ENCODE data around the gene NFE2L2.

NFE2L2 gene

DNA sequence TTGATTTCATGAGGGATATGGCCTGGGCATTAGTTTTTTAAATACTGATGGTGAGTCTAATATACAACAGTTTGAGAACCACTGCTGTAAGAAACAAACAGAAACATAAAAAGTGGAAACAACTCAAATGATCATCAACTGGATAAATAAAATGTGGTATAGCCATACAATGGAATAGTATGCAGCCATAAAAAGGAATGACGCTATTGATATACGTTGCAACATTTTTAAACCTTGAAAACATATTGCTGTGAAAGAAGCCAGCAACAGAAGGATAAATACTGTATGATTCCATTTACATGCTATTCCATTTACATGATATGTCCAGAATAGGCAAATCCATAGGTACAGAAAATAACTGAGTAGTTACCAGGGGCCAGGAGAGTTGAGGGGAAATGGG is 6.5 kb downstream of the NFE2L2 start:
- H3K18ac ChIP-seq (ENCODE audit: low read length), result no peak overlapping the region
- H2BK120ac ChIP-seq (ENCODE audit: low read depth, low read length), result no peak overlapping the region
- H2BK15ac ChIP-seq (replicated peaks; ENCODE audit: low read depth), result no peak overlapping the region
- WGBS (ENCODE audit: extremely low coverage, insufficient coverage, low lambda C conversion rate), result no CpG with 5 or more reads among the region's 2 CpGs
- no peak overlapping the region for H3K9ac ChIP-seq (ENCODE audit: low read length)
- H2BK5ac ChIP-seq (ENCODE audit: low read length), result no peak overlapping the region
- no peak overlapping the region for H3K4me2 ChIP-seq (ENCODE audit: low read length)
- no peak overlapping the region for H3K23ac ChIP-seq (ENCODE audit: low read length)
- H4K8ac ChIP-seq (ENCODE audit: low read depth, low read length), result no peak overlapping the region
- H3K4me3 ChIP-seq (ENCODE audit: low read length), result no peak overlapping the region
- H3K36me3 ChIP-seq (ENCODE audit: control insufficient read depth, insufficient read depth, low read length), result no peaks in the 10 kb centered on the region
- no peak overlapping the region for H3K27ac ChIP-seq (ENCODE audit: low read depth, low read length)
- no peak overlapping the region for H3K4ac ChIP-seq (ENCODE audit: low read depth, low read length)
- peaks cover 6% of the 10 kb centered on the region for H3K4me1 ChIP-seq (ENCODE audit: control insufficient read depth, low read depth, low read length)
- peaks cover 80% of the 10 kb centered on the region for H3K79me2 ChIP-seq (ENCODE audit: control insufficient read depth, insufficient read depth, low read length)
- H2AK5ac ChIP-seq (ENCODE audit: low read length), result no peak overlapping the region
- H4K5ac ChIP-seq (ENCODE audit: low read length), result no peak overlapping the region
- H3K56ac ChIP-seq (ENCODE audit: low read length), result no peak overlapping the region
- no peak for DNase-seq
- peaks cover 12% of the 10 kb centered on the region for H3K79me1 ChIP-seq (ENCODE audit: low read length)
- no peaks in the 10 kb centered on the region for H3K27me3 ChIP-seq (ENCODE audit: insufficient read depth, low read length, poor library complexity)

DNA sequence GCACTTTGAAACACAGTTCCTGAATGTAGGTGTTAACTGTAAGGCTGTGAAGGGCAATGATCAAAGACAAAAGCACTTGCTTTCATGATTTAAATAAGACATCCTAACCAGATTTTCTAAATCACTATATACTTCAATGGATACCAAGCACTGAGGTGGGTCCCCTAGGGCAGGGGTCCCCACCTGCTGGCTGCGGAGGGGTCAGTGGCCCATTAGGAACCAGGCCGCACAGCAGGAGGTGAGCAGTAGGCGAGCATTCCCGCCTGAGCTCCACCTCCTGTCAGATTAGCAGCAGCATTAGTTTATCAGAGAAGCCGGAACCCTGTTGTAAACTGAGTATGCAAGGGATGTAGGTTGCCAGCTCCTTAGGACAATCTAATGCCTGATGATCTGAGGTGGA is 7.1 kb downstream of the NFE2L2 start:
- no CpG with 5 or more reads among the region's 5 CpGs for WGBS (ENCODE audit: extremely low coverage, insufficient coverage, low lambda C conversion rate)

DNA sequence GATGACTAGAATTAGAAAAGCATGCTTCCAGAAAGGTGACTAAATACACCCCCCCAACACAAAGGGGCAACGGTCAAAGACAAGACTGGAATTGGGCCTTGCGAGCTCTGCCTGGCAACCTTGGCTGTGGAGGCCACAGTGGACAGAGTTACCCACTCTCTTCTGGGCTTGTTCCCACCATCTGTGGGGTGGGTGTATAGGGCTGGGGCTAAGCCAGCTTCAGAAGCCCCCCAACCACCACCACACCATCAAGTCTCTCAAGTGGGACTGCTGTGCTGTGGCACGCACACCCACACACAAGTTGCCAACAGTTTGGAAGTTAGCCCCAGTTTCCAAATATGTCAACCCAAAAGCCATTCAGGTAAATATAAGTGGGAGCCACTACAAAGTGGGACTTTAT is 7.8 kb downstream of the NFE2L2 start:
- H3K56ac ChIP-seq (ENCODE audit: low read length), result no peak overlapping the region
- no peak overlapping the region for H2AK5ac ChIP-seq (ENCODE audit: low read length)
- H3K27ac ChIP-seq (ENCODE audit: low read depth, low read length), result no peak overlapping the region
- H2BK15ac ChIP-seq (replicated peaks; ENCODE audit: low read depth), result no peak overlapping the region
- H4K8ac ChIP-seq (ENCODE audit: low read depth, low read length), result no peak overlapping the region
- WGBS (ENCODE audit: extremely low coverage, insufficient coverage, low lambda C conversion rate), result no CpG with 5 or more reads among the region's 3 CpGs
- DNase-seq, result no peak
- no peak overlapping the region for H3K4ac ChIP-seq (ENCODE audit: low read depth, low read length)
- peaks cover 21% of the 10 kb centered on the region for H3K79me1 ChIP-seq (ENCODE audit: low read length)
- no peak overlapping the region for H2BK120ac ChIP-seq (ENCODE audit: low read depth, low read length)
- H3K9ac ChIP-seq (ENCODE audit: low read length), result no peak overlapping the region
- no peak overlapping the region for H4K5ac ChIP-seq (ENCODE audit: low read length)
- no peak overlapping the region for H2BK5ac ChIP-seq (ENCODE audit: low read length)
- H3K4me3 ChIP-seq (ENCODE audit: low read length), result no peak overlapping the region
- H3K36me3 ChIP-seq (ENCODE audit: control insufficient read depth, insufficient read depth, low read length), result no peaks in the 10 kb centered on the region
- no peak overlapping the region for H3K23ac ChIP-seq (ENCODE audit: low read length)
- H3K4me2 ChIP-seq (ENCODE audit: low read length), result no peak overlapping the region
- peaks cover 85% of the 10 kb centered on the region for H3K79me2 ChIP-seq (ENCODE audit: control insufficient read depth, insufficient read depth, low read length)
- H3K27me3 ChIP-seq (ENCODE audit: insufficient read depth, low read length, poor library complexity), result no peaks in the 10 kb centered on the region
- H3K18ac ChIP-seq (ENCODE audit: low read length), result no peak overlapping the region
- peaks cover 8% of the 10 kb centered on the region for H3K4me1 ChIP-seq (ENCODE audit: control insufficient read depth, low read depth, low read length)

More for the DNA sequence above, 7.1 kb downstream of the NFE2L2 start:
- no peaks in the 10 kb centered on the region for H3K27me3 ChIP-seq (ENCODE audit: insufficient read depth, low read length, poor library complexity)
- no peak overlapping the region for H2BK120ac ChIP-seq (ENCODE audit: low read depth, low read length)
- no peak overlapping the region for H3K18ac ChIP-seq (ENCODE audit: low read length)
- no peak overlapping the region for H2BK5ac ChIP-seq (ENCODE audit: low read length)
- H3K27ac ChIP-seq (ENCODE audit: low read depth, low read length), result no peak overlapping the region
- H3K4me1 ChIP-seq (ENCODE audit: control insufficient read depth, low read depth, low read length), result peaks cover 6% of the 10 kb centered on the region
- H3K56ac ChIP-seq (ENCODE audit: low read length), result no peak overlapping the region
- DNase-seq, result peak; percentile 48
- H3K4ac ChIP-seq (ENCODE audit: low read depth, low read length), result no peak overlapping the region
- peaks cover 85% of the 10 kb centered on the region for H3K79me2 ChIP-seq (ENCODE audit: control insufficient read depth, insufficient read depth, low read length)
- no peak overlapping the region for H3K9ac ChIP-seq (ENCODE audit: low read length)
- no peak overlapping the region for H3K23ac ChIP-seq (ENCODE audit: low read length)
- H3K4me2 ChIP-seq (ENCODE audit: low read length), result no peak overlapping the region
- H3K79me1 ChIP-seq (ENCODE audit: low read length), result peaks cover 17% of the 10 kb centered on the region
- no peak overlapping the region for H4K5ac ChIP-seq (ENCODE audit: low read length)
- H2AK5ac ChIP-seq (ENCODE audit: low read length), result no peak overlapping the region
- no peak overlapping the region for H2BK15ac ChIP-seq (replicated peaks; ENCODE audit: low read depth)
- no peak overlapping the region for H4K8ac ChIP-seq (ENCODE audit: low read depth, low read length)
- H3K4me3 ChIP-seq (ENCODE audit: low read length), result no peak overlapping the region
- H3K36me3 ChIP-seq (ENCODE audit: control insufficient read depth, insufficient read depth, low read length), result no peaks in the 10 kb centered on the region

DNA sequence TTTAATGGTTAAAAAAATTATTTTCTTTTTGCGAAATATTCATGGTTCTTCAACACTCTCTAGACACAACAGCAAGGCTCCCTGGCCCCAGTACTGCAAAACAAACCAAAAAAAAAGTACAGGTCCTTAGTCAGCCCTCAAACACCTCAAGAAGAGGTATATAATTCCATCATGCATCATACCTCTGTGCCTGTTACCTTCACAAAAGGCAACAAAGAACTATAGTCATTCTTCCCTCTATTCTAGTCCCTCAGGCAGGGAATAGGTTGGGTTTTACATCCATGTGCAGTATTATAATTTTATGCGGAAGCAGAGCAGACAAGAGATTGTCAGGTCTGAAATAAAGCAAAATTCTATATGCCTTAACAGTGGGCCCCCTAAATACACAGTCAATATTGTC is 8.5 kb downstream of the NFE2L2 start:
- Histone ChIP-seq H3K9ac (ENCODE audit: low read length) (no peak overlapping the region), H3K4me3 (ENCODE audit: low read length) (no peak overlapping the region), H3K36me3 (ENCODE audit: control insufficient read depth, insufficient read depth, low read length) (no peaks in the 10 kb centered on the region), H3K79me2 (ENCODE audit: control insufficient read depth, insufficient read depth, low read length) (peaks cover 84% of the 10 kb centered on the region), H3K27ac (ENCODE audit: low read depth, low read length) (no peak overlapping the region), H3K4ac (ENCODE audit: low read depth, low read length) (no peak overlapping the region), H2BK5ac (ENCODE audit: low read length) (no peak overlapping the region), H4K5ac (ENCODE audit: low read length) (no peak overlapping the region), H3K27me3 (ENCODE audit: insufficient read depth, low read length, poor library complexity) (no peaks in the 10 kb centered on the region), H3K4me2 (ENCODE audit: low read length) (no peak overlapping the region), H3K4me1 (ENCODE audit: control insufficient read depth, low read depth, low read length) (peaks cover 8% of the 10 kb centered on the region), H3K56ac (ENCODE audit: low read length) (no peak overlapping the region), H2BK120ac (ENCODE audit: low read depth, low read length) (no peak overlapping the region), H3K23ac (ENCODE audit: low read length) (no peak overlapping the region), H2BK15ac (replicated peaks; ENCODE audit: low read depth) (no peak overlapping the region), H2AK5ac (ENCODE audit: low read length) (no peak overlapping the region), H4K8ac (ENCODE audit: low read depth, low read length) (no peak overlapping the region), H3K79me1 (ENCODE audit: low read length) (peaks cover 21% of the 10 kb centered on the region), H3K18ac (ENCODE audit: low read length) (no peak overlapping the region)
- WGBS (ENCODE audit: extremely low coverage, insufficient coverage, low lambda C conversion rate), result no CpG with 5 or more reads among the region's 2 CpGs
- DNase-seq, result no peak

DNA sequence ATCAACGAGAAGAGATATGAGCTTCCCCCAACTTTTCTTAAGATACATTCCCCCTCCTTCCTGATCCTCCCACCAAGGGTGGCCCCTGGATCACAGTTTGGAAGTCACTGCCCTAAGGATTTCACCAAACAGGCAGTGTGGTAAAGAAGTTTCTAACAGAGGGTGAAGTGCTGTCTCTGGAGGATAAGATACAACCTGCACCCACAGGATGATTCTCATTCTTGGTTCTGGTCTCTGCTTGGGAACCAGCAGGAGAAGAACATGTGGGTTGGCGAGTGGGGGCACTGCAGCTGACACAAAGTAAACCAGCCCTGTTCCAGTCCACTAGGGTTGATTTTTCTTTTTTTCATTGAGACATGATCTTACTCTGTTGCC is 9.3 kb downstream of the NFE2L2 start:
- H3K4ac ChIP-seq (ENCODE audit: low read depth, low read length), result no peak overlapping the region
- peaks cover 8% of the 10 kb centered on the region for H3K4me1 ChIP-seq (ENCODE audit: control insufficient read depth, low read depth, low read length)
- no peak overlapping the region for H3K4me2 ChIP-seq (ENCODE audit: low read length)
- H3K9ac ChIP-seq (ENCODE audit: low read length), result no peak overlapping the region
- no peak for DNase-seq
- H2BK5ac ChIP-seq (ENCODE audit: low read length), result no peak overlapping the region
- no peak overlapping the region for H3K18ac ChIP-seq (ENCODE audit: low read length)
- no peaks in the 10 kb centered on the region for H3K36me3 ChIP-seq (ENCODE audit: control insufficient read depth, insufficient read depth, low read length)
- no peak overlapping the region for H4K8ac ChIP-seq (ENCODE audit: low read depth, low read length)
- H2BK15ac ChIP-seq (replicated peaks; ENCODE audit: low read depth), result no peak overlapping the region
- H2AK5ac ChIP-seq (ENCODE audit: low read length), result no peak overlapping the region
- H2BK120ac ChIP-seq (ENCODE audit: low read depth, low read length), result no peak overlapping the region
- peaks cover 19% of the 10 kb centered on the region for H3K79me1 ChIP-seq (ENCODE audit: low read length)
- peak overlapping the region; percentile 22 for H3K27ac ChIP-seq (ENCODE audit: low read depth, low read length)
- WGBS (ENCODE audit: extremely low coverage, insufficient coverage, low lambda C conversion rate), result no CpG with 5 or more reads among the region's 2 CpGs
- no peak overlapping the region for H3K23ac ChIP-seq (ENCODE audit: low read length)
- no peaks in the 10 kb centered on the region for H3K27me3 ChIP-seq (ENCODE audit: insufficient read depth, low read length, poor library complexity)
- no peak overlapping the region for H4K5ac ChIP-seq (ENCODE audit: low read length)
- H3K4me3 ChIP-seq (ENCODE audit: low read length), result no peak overlapping the region
- H3K56ac ChIP-seq (ENCODE audit: low read length), result no peak overlapping the region
- H3K79me2 ChIP-seq (ENCODE audit: control insufficient read depth, insufficient read depth, low read length), result peaks cover 84% of the 10 kb centered on the region

DNA sequence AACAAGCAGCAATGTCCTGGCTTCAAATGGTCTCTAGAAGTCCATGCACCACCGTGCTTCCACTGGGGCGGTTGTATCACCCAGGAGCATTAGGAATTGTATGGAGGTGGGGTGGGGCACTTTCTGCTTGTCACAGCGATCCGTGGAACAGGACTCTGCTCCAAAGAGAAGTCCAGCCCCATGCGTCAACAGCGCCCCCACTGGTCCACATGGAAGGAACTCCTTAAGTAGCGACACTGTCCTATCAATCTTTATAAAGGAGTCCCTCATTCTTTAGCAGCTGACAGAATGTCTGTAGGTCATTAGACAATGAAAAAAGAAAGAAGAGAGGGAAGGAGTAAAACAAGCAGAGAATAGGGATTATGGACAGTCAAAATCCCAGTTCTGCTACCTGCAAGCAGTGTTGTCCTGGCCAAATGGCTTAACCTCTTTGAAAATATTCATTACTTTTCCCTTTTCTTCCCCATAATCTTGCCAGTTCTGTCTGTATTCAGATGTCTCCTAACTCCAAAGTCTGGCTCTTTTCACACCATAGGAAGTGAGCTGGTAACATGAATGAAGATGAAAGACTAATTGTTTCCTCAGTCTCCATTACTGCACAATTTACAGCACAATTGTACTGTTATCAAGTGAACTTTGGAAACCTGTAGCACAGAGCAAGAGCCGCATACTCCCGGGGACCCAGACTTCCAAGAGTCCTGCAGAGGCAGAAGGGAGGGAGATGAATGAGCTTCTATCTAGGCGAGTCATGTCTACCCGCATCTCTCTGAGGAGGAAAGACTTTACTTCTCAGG is 9.9 kb downstream of the NFE2L2 start:
- H3K4me1 ChIP-seq (ENCODE audit: control insufficient read depth, low read depth, low read length), result peaks cover 8% of the 10 kb centered on the region
- WGBS (ENCODE audit: extremely low coverage, insufficient coverage, low lambda C conversion rate), result no CpG with 5 or more reads among the region's 11 CpGs
- H3K4ac ChIP-seq (ENCODE audit: low read depth, low read length), result no peak overlapping the region
- peaks cover 19% of the 10 kb centered on the region for H3K79me1 ChIP-seq (ENCODE audit: low read length)
- H2BK15ac ChIP-seq (replicated peaks; ENCODE audit: low read depth), result no peak overlapping the region
- peak overlapping the region; percentile 22 for H3K27ac ChIP-seq (ENCODE audit: low read depth, low read length)
- no peaks in the 10 kb centered on the region for H3K27me3 ChIP-seq (ENCODE audit: insufficient read depth, low read length, poor library complexity)
- no peak overlapping the region for H4K5ac ChIP-seq (ENCODE audit: low read length)
- no peak overlapping the region for H3K4me3 ChIP-seq (ENCODE audit: low read length)
- H3K18ac ChIP-seq (ENCODE audit: low read length), result no peak overlapping the region
- H3K23ac ChIP-seq (ENCODE audit: low read length), result no peak overlapping the region
- H3K4me2 ChIP-seq (ENCODE audit: low read length), result no peak overlapping the region
- DNase-seq, result peak; percentile 90
- H2AK5ac ChIP-seq (ENCODE audit: low read length), result no peak overlapping the region
- H4K8ac ChIP-seq (ENCODE audit: low read depth, low read length), result no peak overlapping the region
- H3K79me2 ChIP-seq (ENCODE audit: control insufficient read depth, insufficient read depth, low read length), result peaks cover 87% of the 10 kb centered on the region
- no peaks in the 10 kb centered on the region for H3K36me3 ChIP-seq (ENCODE audit: control insufficient read depth, insufficient read depth, low read length)
- no peak overlapping the region for H3K56ac ChIP-seq (ENCODE audit: low read length)
- no peak overlapping the region for H3K9ac ChIP-seq (ENCODE audit: low read length)
- H2BK120ac ChIP-seq (ENCODE audit: low read depth, low read length), result no peak overlapping the region
- H2BK5ac ChIP-seq (ENCODE audit: low read length), result no peak overlapping the region

Data from mesendoderm (in vitro differentiated cells).